Measurements from ENCODE around the gene RPTOR. TPM values are rescaled to one million over a fixed set of nuclear protein-coding genes. Genes with fewer than 3 reads are reported as not detected.

Gene RPTOR
- total and polyA plus RNA-seq, 10 of the 15 experiments (the other 5 are each of a cell fraction or from before 2014, with no cell fraction given), result 0.18 to 32.1 (median 7.8) TPM

- Histone ChIP-seq H3K4me1 (ENCODE audit: control insufficient read depth, insufficient read depth, low read length) (peaks cover 32% of the 10 kb centered on the region), H3K9me3 (replicated peaks; ENCODE audit: control insufficient read depth, insufficient read depth, low read length) (peaks cover 1% of the 10 kb centered on the region; the same call in 2 of the 3 replicates), H3K36me3 (ENCODE audit: control insufficient read depth in 2 of 2, insufficient read depth in 2 of 2, low read length in 1 of 2) (peaks cover 6 to 10% of the 10 kb centered on the region in 2 experiments; a peak in 3 of 4 replicates), H3K9ac (ENCODE audit: control insufficient read depth, insufficient read depth, low read length) (no peak overlapping the region), H3K4me3 (no peak overlapping the region), H3K4me2 (ENCODE audit: control insufficient read depth, insufficient read depth) (no peak overlapping the region), H4K20me1 (ENCODE audit: control insufficient read depth, insufficient read depth) (no peaks in the 10 kb centered on the region), H3K79me2 (ENCODE audit: control insufficient read depth, insufficient read depth, low read length) (no peaks in the 10 kb centered on the region), H3K27me3 (replicated peaks in 1 of 2; ENCODE audit: control insufficient read depth in 2 of 2, insufficient read depth in 2 of 2, low read length in 1 of 2) (no peaks in the 10 kb centered on the region), H2AFZ (ENCODE audit: control insufficient read depth, low read depth, low read length) (no peak overlapping the region), H3K27ac (ENCODE audit: control insufficient read depth, insufficient read depth) (no peak overlapping the region)
- WGBS (ENCODE audit: insufficient coverage, insufficient replicate concordance, low lambda C conversion rate, missing lambda C conversion rate), result 99% methylated on average over 30 of the region's 30 CpGs
- ChIA-PET SMC1A (ENCODE audit: uncharacterized antibody, unreplicated experiment) (interaction anchor here (1.0 kb wide), 1 partner anchor 201 kb away, joined by 3 read pairs; no protein-coding TSS in a partner anchor), CTCF (no interaction called here), POLR2A (interaction anchor here (0.6 kb wide), 1 partner anchor 69 kb away, joined by 3 read pairs; no protein-coding TSS in a partner anchor), RAD21 (ENCODE audit: unreplicated experiment) (interaction anchor here (0.5 kb wide), 1 partner anchor 298 kb away, joined by 3 read pairs; no protein-coding TSS in a partner anchor)
- DNase-seq (ENCODE audit: low read depth, low spot score), result no peak
- in situ Hi-C loops (cut with MboI), result no loop called here
- no peak for ATAC-seq
- FAIRE-seq, result no peak
- intact Hi-C loops (cut with micrococcal nuclease; ENCODE audit: unreplicated experiment), result no loop called here
- BruUV-seq (replicated peaks), result no TSS peak
- TF ChIP-seq, protein P1, sequence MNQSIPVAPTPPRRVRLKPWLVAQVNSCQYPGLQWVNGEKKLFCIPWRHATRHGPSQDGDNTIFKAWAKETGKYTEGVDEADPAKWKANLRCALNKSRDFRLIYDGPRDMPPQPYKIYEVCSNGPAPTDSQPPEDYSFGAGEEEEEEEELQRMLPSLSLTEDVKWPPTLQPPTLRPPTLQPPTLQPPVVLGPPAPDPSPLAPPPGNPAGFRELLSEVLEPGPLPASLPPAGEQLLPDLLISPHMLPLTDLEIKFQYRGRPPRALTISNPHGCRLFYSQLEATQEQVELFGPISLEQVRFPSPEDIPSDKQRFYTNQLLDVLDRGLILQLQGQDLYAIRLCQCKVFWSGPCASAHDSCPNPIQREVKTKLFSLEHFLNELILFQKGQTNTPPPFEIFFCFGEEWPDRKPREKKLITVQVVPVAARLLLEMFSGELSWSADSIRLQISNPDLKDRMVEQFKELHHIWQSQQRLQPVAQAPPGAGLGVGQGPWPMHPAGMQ (IDR thresholded peaks at IDR 0.05; ENCODE audit: borderline replicate concordance), result no peak
- TF ChIP-seq CREM (IDR thresholded peaks at IDR 0.05; ENCODE audit: low read depth), result no peak
- no peak for TF ChIP-seq SIX5 (IDR thresholded peaks at IDR 0.05; ENCODE audit: low read depth, low read length, severe bottlenecking)
- no peak for TF ChIP-seq MYB (IDR thresholded peaks at IDR 0.05; ENCODE audit: borderline replicate concordance, low read depth, low read length)
- TF ChIP-seq TBL1XR1 (IDR thresholded peaks at IDR 0.05; ENCODE audit: low read depth, low read length), result no peak
- no peak for TF ChIP-seq SP1 (IDR thresholded peaks at IDR 0.05; ENCODE audit: low read depth, low read length)
- no peak for TF ChIP-seq ESRRA (IDR thresholded peaks at IDR 0.05; ENCODE audit: low read length)
- no peak for TF ChIP-seq FOXM1 (IDR thresholded peaks at IDR 0.05; ENCODE audit: low read depth, low read length)
- no peak for TF ChIP-seq NR2F1 (conservative IDR thresholded peaks at IDR 0.05)
- no peak for TF ChIP-seq CHD4 (IDR thresholded peaks at IDR 0.05)
- no peak for TF ChIP-seq HDAC6 (IDR thresholded peaks at IDR 0.05; ENCODE audit: unreplicated experiment)
Measured at GRCh38 chr17:80904036-80904753, 359.6 kb downstream of the RPTOR start.
